GM12865 (cell line): ENCODE data around the gene FTCD.

Experiments
- DNase-seq: peaks from one replicate; pipeline ENCODE4 v3.0.0; 2010; ENCODE audit warnings: low read depth
- H3K4me3 ChIP-seq: 2 replicates; pipeline ENCODE4 v1.5.1; 2011; ENCODE audit warnings: mild to moderate bottlenecking, low read depth, low read length, control low read depth
- TF ChIP-seq, protein P1 (sequence below): IDR thresholded peaks from 2 replicates; pipeline ENCODE4 v1.5.1; 2011; ENCODE audit warnings: low read length, control low read depth, low read depth, inconsistent platforms; ENCODE audit not compliant: insufficient read depth; ENCODE audit errors: missing control alignments

Gene FTCD

GRCh38 chr21:46121286-46122221, 33.8 kb downstream of the FTCD start:
- H3K4me3 ChIP-seq = no peak overlapping the region
- no peak for DNase-seq
- TF ChIP-seq, protein P1, sequence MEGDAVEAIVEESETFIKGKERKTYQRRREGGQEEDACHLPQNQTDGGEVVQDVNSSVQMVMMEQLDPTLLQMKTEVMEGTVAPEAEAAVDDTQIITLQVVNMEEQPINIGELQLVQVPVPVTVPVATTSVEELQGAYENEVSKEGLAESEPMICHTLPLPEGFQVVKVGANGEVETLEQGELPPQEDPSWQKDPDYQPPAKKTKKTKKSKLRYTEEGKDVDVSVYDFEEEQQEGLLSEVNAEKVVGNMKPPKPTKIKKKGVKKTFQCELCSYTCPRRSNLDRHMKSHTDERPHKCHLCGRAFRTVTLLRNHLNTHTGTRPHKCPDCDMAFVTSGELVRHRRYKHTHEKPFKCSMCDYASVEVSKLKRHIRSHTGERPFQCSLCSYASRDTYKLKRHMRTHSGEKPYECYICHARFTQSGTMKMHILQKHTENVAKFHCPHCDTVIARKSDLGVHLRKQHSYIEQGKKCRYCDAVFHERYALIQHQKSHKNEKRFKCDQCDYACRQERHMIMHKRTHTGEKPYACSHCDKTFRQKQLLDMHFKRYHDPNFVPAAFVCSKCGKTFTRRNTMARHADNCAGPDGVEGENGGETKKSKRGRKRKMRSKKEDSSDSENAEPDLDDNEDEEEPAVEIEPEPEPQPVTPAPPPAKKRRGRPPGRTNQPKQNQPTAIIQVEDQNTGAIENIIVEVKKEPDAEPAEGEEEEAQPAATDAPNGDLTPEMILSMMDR = no peak

- no peak for DNase-seq
- TF ChIP-seq, protein P1 = no peak
- no peak overlapping the region for H3K4me3 ChIP-seq
Measured at GRCh38 chr21:46120301-46121285, 34.8 kb downstream of the FTCD start.

DNA sequence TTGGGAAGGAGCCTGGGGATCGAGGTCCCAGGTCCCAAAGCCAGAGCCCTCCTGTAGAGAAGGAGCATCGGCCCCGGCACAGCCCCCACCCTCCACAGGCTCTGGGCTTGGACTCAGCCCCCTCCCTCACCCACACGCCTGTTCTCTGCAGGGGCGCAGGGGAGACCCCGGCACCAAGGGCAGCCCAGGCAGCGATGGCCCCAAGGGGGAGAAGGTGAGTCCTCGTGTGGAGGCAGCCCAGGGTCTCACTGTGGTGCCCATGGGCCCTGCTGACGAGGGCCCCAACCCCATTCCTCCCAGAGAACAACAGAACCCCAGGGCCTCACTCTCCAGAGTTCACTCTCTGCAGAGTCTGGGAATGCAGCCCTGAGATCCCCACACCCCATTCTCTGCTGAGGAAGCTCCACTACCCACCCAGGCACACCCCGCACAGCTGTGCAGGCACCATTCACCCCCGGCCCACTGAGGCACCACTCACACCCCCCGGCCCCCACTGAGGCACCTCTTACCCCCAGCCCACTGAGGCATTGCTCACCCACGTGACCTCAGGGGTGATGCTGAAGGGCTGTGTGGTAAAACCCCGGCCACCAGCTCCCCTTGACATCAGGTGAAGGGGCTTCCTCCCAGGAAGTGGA, 35.6 kb downstream of the FTCD start:
- no peak for DNase-seq
- TF ChIP-seq, protein P1 = no peak
- H3K4me3 ChIP-seq = no peak overlapping the region

- H3K4me3 ChIP-seq = no peak overlapping the region
- DNase-seq = no peak
- TF ChIP-seq, protein P1 = no peak
Measured at GRCh38 chr21:46119144-46119636, 36.2 kb downstream of the FTCD start.

DNA sequence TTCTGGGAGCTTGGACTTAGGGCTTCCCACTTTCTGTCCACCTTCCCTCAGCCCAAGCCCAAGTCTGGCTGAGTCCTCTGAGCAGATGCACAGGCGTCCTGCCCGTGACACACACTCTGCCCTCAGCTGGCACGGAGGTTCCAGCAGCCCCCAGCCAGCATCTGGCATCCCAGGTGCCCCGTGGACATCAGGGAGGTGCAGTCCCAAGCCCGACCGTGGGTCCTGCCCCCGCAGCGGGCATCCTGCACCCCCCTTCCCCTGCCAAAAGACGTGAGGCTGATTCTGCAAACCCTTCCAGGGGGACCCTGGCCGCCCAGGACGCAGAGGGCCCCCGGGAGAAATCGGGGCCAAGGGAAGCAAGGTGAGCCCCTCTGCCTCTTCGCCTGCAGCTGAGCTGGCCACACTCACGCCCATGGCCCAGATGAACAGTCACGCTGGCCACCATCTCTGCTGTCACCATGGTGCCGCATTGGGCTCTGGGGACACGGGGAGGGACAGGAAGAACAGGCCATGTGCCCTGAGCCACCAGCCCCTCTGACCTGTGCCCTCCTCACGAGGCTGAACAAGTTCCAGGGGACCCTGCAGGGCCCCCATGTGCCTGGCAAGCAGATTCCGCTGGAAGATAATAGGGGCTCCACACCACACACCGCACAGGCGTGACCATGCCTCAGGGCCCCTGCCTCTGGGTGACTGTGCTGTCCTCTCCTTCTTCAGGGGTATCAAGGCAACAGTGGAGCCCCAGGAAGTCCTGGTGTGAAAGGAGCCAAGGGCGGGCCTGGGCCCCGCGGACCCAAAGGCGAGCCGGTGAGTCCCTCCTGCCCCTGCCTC, 36.8 kb downstream of the FTCD start:
- no peak overlapping the region for H3K4me3 ChIP-seq
- TF ChIP-seq, protein P1 = no peak
- no peak for DNase-seq
